Measurements from ENCODE around the gene ZNF729. TPM values are rescaled to one million over a fixed set of nuclear protein-coding genes. Genes with fewer than 3 reads are reported as not detected.

The ZNF729 gene
- not detected for total RNA-seq
- long read RNA-seq: 0 reads

- no peak within 1 kb of the TSS for H3K27ac ChIP-seq
- ATAC-seq (peak in 1 of 4 donors; percentile 26), DNase-seq (no peak)
- no peaks in the 10 kb centered on the region for H3K9me3 ChIP-seq
- H3K36me3 ChIP-seq: no peaks in the 10 kb centered on the region
- H3K4me3 ChIP-seq: no peak within 1 kb of the TSS
- no peaks in the 10 kb centered on the region for H3K4me1 ChIP-seq
- no peak for TF ChIP-seq POLR2A (IDR thresholded peaks at IDR 0.05)
- TF ChIP-seq CTCF (IDR thresholded peaks at IDR 0.05): no peak
- H3K27me3 ChIP-seq: no peaks in the 10 kb centered on the region
- WGBS (ENCODE audit: insufficient coverage, low coverage, low lambda C conversion rate, missing lambda C conversion rate): 5% methylated on average over 13 of the region's 32 CpGs
- intact Hi-C loops (cut with DNase I): no loop called here
These were observed at the start of gene ZNF729 for GRCh38 chr19:22286151-22286810. Gene ZNF729, plus strand, starts transcription at chr19:22286441. Its CDS starts 85 bp downstream, at chr19:22286526.

GRCh38 chr19:22256856-22257255 lies 29.4 kb upstream of the ZNF729 start:
- DNase-seq: no peak
- Histone ChIP-seq H3K27ac (no peak overlapping the region), H3K9me3 (no peaks in the 10 kb centered on the region), H3K4me3 (no peak overlapping the region), H3K27me3 (no peaks in the 10 kb centered on the region), H3K4me1 (no peaks in the 10 kb centered on the region), H3K36me3 (no peaks in the 10 kb centered on the region)
- intact Hi-C loops (cut with DNase I): no loop called here
- ATAC-seq: no peak
- TF ChIP-seq POLR2A (IDR thresholded peaks at IDR 0.05): no peak
- TF ChIP-seq CTCF (IDR thresholded peaks at IDR 0.05): no peak

GRCh38 chr19:22257381-22257780 lies 28.9 kb upstream of the ZNF729 start:
- TF ChIP-seq CTCF (IDR thresholded peaks at IDR 0.05): no peak
- TF ChIP-seq POLR2A (IDR thresholded peaks at IDR 0.05): no peak
- no peaks in the 10 kb centered on the region for H3K27me3 ChIP-seq
- no peak for ATAC-seq
- no peaks in the 10 kb centered on the region for H3K9me3 ChIP-seq
- no peak overlapping the region for H3K27ac ChIP-seq
- 77% methylated on average over 2 of the region's 2 CpGs for WGBS (ENCODE audit: insufficient coverage, low coverage, low lambda C conversion rate, missing lambda C conversion rate)
- no peak for DNase-seq
- intact Hi-C loops (cut with DNase I): no loop called here
- no peaks in the 10 kb centered on the region for H3K4me1 ChIP-seq
- H3K4me3 ChIP-seq: no peak overlapping the region
- H3K36me3 ChIP-seq: no peaks in the 10 kb centered on the region

- intact Hi-C loops (cut with DNase I): no loop called here
- TF ChIP-seq CTCF (IDR thresholded peaks at IDR 0.05) (no peak), POLR2A (IDR thresholded peaks at IDR 0.05) (no peak)
- Histone ChIP-seq H3K27ac (no peak overlapping the region), H3K4me1 (no peaks in the 10 kb centered on the region), H3K27me3 (no peaks in the 10 kb centered on the region), H3K36me3 (no peaks in the 10 kb centered on the region), H3K4me3 (no peak overlapping the region), H3K9me3 (no peaks in the 10 kb centered on the region)
- DNase-seq (no peak), ATAC-seq (no peak)
These were observed 28.3 kb upstream of the ZNF729 start for GRCh38 chr19:22257916-22258315.

- intact Hi-C loops (cut with DNase I): no loop called here
- no peak for ATAC-seq
- Histone ChIP-seq H3K4me3 (no peak overlapping the region), H3K36me3 (no peaks in the 10 kb centered on the region), H3K9me3 (no peaks in the 10 kb centered on the region), H3K4me1 (no peaks in the 10 kb centered on the region), H3K27ac (no peak overlapping the region), H3K27me3 (no peaks in the 10 kb centered on the region)
- DNase-seq: no peak
- WGBS (ENCODE audit: insufficient coverage, low coverage, low lambda C conversion rate, missing lambda C conversion rate): 66% methylated on average over 2 of the region's 2 CpGs
- no peak for TF ChIP-seq POLR2A (IDR thresholded peaks at IDR 0.05)
- no peak for TF ChIP-seq CTCF (IDR thresholded peaks at IDR 0.05)
These were observed 25.7 kb upstream of the ZNF729 start for GRCh38 chr19:22260499-22260898.
